OCI-LY1 (cell line): ENCODE measurements around the gene B4GALT1.

Experiments
- EZH2 ChIP-seq: fragments of 200-600 bp; sonication (generic), shearing (Covaris generic); IDR thresholded peaks from 2 replicates; pipeline ENCODE4 v1.8.0; 2017; ENCODE audit warnings: borderline replicate concordance, mixed run types, mild to moderate bottlenecking, antibody characterized with exemption, low read length, moderate library complexity, mixed read lengths
- TF ChIP-seq, protein P1 (sequence below): fragments of 200-600 bp; sonication (generic), shearing (Covaris generic); IDR thresholded peaks from 2 replicates; pipeline ENCODE4 v1.5.1; 2017; ENCODE audit warnings: mild to moderate bottlenecking, antibody characterized with exemption, low read length, moderate library complexity, mixed read lengths

DNA sequence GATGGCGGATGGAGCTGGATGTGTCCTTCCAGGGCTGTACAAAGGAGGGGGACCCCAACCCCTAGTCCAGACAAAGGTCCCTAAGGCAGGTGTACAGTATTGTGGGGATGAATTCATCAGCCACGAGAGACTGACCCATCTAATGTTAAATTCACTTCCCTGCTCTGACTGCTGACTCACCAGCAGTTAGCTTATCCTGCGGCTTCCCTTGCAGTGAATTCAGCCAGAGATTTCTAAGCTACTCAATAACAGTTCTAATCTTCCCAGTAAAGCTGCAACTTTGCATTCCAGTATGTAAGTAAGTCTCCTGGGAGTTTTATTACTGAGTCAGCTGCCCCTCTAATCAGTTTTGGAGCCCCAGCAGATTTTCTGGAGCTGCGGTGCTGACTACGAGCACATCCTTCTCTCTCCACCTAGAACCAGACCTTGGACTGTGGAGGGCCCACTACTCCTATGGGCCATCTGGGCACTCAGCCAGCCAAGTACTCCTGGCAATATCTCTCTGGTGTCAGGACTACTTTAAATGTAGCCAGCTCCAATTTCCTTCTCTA, 16.1 kb downstream of the B4GALT1 start:
- TF ChIP-seq, protein P1, sequence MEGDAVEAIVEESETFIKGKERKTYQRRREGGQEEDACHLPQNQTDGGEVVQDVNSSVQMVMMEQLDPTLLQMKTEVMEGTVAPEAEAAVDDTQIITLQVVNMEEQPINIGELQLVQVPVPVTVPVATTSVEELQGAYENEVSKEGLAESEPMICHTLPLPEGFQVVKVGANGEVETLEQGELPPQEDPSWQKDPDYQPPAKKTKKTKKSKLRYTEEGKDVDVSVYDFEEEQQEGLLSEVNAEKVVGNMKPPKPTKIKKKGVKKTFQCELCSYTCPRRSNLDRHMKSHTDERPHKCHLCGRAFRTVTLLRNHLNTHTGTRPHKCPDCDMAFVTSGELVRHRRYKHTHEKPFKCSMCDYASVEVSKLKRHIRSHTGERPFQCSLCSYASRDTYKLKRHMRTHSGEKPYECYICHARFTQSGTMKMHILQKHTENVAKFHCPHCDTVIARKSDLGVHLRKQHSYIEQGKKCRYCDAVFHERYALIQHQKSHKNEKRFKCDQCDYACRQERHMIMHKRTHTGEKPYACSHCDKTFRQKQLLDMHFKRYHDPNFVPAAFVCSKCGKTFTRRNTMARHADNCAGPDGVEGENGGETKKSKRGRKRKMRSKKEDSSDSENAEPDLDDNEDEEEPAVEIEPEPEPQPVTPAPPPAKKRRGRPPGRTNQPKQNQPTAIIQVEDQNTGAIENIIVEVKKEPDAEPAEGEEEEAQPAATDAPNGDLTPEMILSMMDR: no peak
- TF ChIP-seq EZH2: no peak
